DMS153 treated with DMSO at 0.1 percent for 48 hours (cell line): ENCODE measurements around the gene BGLAP.

ENCODE experiments used
- DNase-seq: peaks from one replicate; lab custom pipeline; 2025; ENCODE audit not compliant: unreplicated experiment; lab: John Stamatoyannopoulos, UW

BGLAP gene

GRCh38 chr1:156251527-156251926, 9.5 kb downstream of the BGLAP start:
- no peak for DNase-seq

- no peak for DNase-seq
Measured at GRCh38 chr1:156253634-156254033, 11.7 kb downstream of the BGLAP start.

DNA sequence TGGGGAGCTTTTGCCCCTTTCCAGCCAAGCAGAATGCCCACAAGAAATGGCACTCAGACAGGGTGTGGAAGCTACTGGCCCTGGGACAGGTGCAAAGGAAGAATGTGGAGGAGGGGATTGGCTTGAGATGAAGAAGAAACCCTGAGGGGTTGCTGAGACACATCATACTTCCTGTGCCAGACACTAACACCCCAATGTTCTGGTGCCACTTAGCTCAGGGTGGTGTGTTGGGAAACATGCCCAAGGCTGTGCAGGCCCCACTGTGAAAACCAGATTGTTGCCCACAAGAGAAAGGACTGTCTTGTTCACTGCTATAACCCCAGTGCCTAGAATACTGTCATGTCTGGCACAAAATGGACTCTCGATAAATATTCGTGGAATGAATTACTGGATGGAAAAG, 15.7 kb downstream of the BGLAP start:
- DNase-seq, result no peak

- no peak for DNase-seq
Measured at GRCh38 chr1:156258859-156259258, 16.9 kb downstream of the BGLAP start.

- DNase-seq, result no peak
Measured at GRCh38 chr1:156259805-156260204, 17.8 kb downstream of the BGLAP start.

DNA sequence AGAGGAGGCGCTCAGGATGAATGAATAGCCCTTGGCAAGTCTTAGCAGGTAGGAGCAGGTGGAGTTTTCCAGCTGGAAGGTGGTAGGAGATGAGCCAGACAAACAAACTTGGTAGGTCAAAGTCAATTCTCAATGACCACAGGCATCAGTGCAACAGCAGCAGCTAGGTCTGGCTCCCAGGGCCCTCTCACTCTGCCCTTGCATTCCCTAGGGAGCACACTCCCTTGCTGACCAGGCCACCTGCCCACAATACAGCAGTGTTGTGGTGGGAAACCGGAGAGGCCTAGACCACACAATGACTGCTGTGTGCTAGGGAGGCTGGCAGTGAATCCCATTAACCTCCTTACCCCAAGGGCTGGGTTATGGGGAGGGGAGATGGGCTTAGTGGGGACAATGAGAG, 18.9 kb downstream of the BGLAP start:
- no peak for DNase-seq

- DNase-seq, result no peak
Measured at GRCh38 chr1:156262461-156263287, 20.7 kb downstream of the BGLAP start.

GRCh38 chr1:156263288-156263655, 21.3 kb downstream of the BGLAP start:
- DNase-seq, result no peak

GRCh38 chr1:156266051-156266450, 24.1 kb downstream of the BGLAP start:
- DNase-seq, result no peak

DNA sequence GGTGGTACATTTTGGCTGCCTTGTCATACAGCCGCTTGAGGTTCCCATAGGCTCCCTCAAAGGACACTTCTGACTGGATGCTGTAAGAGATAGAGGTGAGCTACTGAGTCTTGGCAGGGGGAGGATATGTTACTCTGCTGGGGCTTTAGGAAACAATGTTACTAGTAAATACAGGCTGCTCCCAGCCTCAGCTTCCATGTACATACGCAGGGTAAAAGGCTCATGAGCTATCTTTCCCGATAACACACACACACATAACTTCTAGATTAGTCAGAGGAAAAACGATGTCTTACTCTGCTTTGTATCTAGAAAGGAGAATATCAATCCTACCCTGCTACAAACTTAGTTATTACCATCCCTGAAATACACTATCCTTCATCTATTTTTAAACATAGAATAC, 26.4 kb downstream of the BGLAP start:
- DNase-seq, result no peak

DNA sequence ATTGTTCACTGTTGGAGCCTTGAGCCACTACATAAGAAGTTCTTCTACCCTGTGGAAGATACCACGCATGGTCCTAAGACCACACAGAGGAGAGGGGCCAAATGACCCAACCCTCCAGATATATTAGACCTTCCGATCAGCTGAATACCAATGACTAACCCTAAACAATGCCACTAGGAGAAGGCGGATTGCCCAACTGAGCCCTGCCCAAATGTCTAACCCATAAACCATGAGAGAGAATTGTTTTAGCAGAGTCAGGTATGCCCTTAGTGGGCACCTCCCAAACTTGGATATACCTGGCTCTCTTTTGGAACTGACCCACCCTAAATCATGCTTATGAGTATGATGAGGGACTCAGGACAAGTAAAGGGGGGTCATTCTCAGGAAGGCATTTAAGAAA, 28.3 kb downstream of the BGLAP start:
- DNase-seq, result no peak

DNA sequence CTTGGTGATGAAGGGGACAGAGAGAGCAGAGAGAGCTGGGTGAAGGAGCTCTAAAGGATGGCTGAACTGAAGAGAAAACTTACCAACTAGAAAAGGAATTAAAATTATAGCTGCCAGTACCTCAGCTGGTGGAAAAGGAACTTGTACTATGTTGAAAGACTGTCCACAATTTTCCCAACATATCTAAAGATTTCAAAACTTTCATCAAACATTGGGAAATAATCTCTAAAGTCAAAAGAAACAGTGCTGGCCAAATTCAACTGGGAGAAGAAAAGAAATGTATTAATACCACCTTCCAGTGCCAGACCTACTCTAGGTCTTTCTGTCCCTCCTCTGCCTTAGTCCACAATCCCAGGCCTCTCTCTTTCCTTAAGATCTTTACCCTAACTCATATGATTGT, 34.5 kb downstream of the BGLAP start:
- DNase-seq, result no peak

GRCh38 chr1:156276966-156277381, 35.0 kb downstream of the BGLAP start:
- DNase-seq, result no peak

DNA sequence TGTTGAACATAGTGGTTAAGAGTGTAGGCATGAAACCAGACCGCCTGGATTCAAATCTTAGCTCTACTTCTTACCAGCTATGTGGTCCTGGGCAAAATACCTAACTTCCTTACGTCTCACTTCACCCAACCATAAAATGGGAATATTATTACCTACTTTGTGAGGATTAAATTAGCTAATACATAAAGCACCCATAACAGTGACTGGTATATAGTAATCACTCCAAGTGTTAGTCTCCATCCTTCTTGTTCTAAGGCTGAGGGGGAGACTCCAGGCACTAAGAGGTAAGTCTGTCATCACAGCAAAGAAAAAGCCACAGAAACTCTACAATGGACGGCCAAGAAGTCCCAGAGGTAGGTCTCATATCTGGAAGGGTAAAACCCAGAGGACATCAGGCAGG, 37.9 kb downstream of the BGLAP start:
- DNase-seq, result no peak

GRCh38 chr1:156281281-156281680, 39.3 kb downstream of the BGLAP start:
- no peak for DNase-seq

GRCh38 chr1:156281693-156282478, 39.9 kb downstream of the BGLAP start:
- peak; percentile 50 for DNase-seq

DNA sequence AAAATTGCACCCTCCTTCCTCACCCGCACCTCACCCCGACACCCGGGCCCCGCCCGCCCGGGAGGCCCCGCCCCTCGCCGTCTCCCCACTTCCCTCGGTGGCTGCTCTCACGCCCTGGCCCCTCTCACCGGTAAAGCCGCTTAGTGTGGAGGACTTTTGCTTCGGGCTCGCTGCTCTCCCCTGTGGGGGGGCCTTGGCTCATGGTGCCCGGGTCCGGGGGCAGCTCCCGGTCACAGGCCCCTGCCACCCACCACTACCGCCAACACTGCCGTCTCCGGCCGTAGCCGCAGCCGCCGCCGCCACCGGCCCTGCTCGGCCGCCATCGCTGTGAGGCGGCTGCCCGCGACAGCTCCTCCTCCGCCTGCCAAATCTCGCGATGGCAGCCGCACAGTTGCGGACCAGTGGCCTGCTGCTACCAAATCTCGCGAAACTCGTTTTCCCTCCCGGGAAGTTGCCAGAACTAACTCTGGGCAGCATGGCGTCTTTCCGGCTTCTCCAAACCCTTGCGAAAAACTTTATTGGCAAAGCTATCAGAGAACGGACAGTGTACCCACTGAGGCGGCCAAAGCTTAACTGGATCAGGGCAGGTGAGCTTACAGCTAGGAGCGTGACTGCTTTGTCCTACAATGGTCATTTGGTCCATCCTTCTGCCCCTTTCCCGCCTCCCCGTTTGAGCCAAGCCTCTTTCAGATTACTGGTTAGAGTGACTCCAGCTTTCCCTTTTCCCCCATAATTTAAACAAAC, 40.7 kb downstream of the BGLAP start, which contains the start of gene SMG5:
Gene SMG5, minus strand, starts transcription at position 347 of the 744 bp plus-strand sequence. Its CDS starts 145 bp downstream, at position 202.
- peak; percentile 100 for DNase-seq

DNA sequence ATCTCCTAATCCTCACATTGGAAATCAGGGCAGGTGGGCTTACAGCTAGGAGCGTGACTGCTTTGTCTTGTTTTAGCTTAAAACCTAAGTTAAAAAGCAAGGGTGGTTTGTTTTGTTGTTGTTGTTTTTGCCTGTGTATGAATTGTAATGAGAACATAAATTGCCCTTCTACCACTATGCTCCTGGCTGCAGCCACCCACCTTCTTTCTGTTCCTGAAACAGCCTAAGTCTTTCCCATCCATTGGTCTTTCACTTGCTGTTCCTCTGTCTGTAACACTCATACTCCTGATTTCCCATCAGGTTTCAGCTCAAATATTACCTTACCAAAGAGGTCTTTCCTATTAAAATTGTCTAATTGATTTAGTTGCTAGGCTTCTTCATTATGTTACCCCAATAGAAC, 41.5 kb downstream of the BGLAP start:
- no peak for DNase-seq

- no peak for DNase-seq
Measured at GRCh38 chr1:156284112-156284511, 42.1 kb downstream of the BGLAP start, which contains the start of gene TMEM79. Gene TMEM79, plus strand, starts transcription at chr1:156284325. Its CDS starts 902 bp downstream, at chr1:156285227.

GRCh38 chr1:156284757-156285156, 42.8 kb downstream of the BGLAP start:
- no peak for DNase-seq

DNA sequence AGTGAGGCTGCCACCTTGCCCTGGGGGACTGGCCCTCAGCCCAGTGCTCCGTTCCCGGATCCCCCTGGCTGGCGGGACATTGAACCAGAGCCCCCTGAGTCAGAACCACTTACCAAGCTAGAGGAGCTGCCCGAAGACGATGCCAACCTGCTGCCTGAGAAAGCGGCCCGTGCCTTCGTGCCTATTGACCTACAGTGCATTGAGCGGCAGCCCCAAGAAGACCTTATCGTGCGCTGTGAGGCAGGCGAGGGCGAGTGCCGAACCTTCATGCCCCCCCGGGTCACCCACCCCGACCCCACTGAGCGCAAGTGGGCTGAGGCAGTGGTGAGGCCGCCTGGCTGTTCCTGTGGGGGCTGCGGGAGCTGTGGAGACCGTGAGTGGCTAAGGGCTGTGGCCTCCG, 43.5 kb downstream of the BGLAP start:
- no peak for DNase-seq
